BJ (cell line): ENCODE measurements around the gene MCC. TPM values are rescaled to one million over a fixed set of nuclear protein-coding genes. Genes with fewer than 3 reads are reported as not detected.
A peak's percentile ranks its signal among the peaks of the same experiment; 100 is the strongest.

ENCODE experiments used
- CTCF ChIA-PET: fragments of 350-600 bp; formaldehyde crosslinking; extraction: SDS; loops from one replicate; lab custom pipeline; 2021; ENCODE audit warnings: antibody characterized with exemption, inconsistent platforms; lab: Yijun Ruan, JAX
- POLR2A ChIA-PET: fragments of 300-600 bp; sonication (Branson Sonifier 250); formaldehyde crosslinking; extraction: SDS; loops from one replicate; lab custom pipeline; 2021; ENCODE audit warnings: antibody characterized with exemption; lab: Charles Lee
- DNase-seq: peaks from one replicate; pipeline ENCODE4 v3.0.0-alpha.2; 2011; ENCODE audit warnings: low read depth
- H3K27me3 ChIP-seq: 2 replicates; pipeline ENCODE4 v1.6.0; 2011; ENCODE audit warnings: low read length; ENCODE audit not compliant: control insufficient read depth, insufficient read depth
- H3K36me3 ChIP-seq: 2 replicates; pipeline ENCODE4 v1.5.1; 2011; ENCODE audit warnings: low read length; ENCODE audit not compliant: control insufficient read depth, insufficient read depth
- H3K4me3 ChIP-seq: 2 replicates; pipeline ENCODE4 v1.5.1; 2011; ENCODE audit warnings: low read depth, mild to moderate bottlenecking, control low read depth, low read length
- polyA plus RNA-seq: library from polyadenylated mRNA; depleted of rRNA; stranded (reverse); fragments of >200 nt; gene quantifications from 2 replicates; pipeline ENCODE4 v1.2.3, GENCODE V29; 2011
- TF ChIP-seq, protein P1 (sequence below): IDR thresholded peaks from 2 replicates; pipeline ENCODE4 v1.5.1; 2011; ENCODE audit warnings: low read depth, mild to moderate bottlenecking, control low read depth, inconsistent platforms, low read length, moderate library complexity; ENCODE audit not compliant: insufficient read depth

The MCC gene
- polyA plus RNA-seq, 1 experiment, result 2.3 TPM

DNA sequence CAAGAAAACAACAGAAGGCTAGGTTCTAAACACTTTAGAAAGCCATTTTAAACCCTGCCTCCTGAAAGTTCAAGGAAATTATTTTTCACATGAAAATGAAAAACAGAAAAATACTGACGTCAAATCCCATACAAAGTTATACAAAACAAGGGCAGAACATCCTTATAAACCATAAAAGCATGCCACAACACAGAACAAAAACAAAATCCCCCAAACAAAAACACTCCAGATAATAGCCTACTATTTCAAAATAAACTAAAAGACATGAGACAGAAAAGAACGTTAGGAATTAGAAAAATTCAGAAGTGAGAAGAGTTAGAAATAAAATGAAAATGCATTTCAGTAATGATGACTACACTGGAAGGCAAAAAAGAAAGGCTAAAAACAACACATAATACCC is 338.0 kb downstream of the MCC start:
- CTCF ChIA-PET, result no interaction called here

DNA sequence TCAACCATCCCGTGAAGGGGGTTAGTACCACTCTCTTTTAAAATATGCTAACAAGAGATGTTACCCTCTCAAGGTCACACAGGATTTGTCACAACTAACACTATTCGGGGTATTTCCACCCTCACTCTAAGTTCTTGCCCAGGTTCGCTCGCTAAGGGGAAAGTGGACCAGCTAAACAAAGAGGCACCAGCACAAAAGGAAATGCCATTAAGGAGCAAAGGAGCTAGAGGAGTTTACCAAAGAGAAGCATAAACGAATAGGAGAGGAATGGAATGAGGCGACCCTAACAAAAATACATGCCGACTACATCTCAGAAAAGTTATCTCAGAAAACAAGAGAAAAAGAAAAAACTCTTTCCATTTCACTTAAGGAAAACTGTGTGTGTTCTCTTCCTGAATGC is 340.7 kb downstream of the MCC start:
- Histone ChIP-seq H3K27me3 (no peaks in the 10 kb centered on the region; the same call in 1 of the 2 replicates), H3K4me3 (no peak overlapping the region), H3K36me3 (no peaks in the 10 kb centered on the region)
- CTCF ChIA-PET, result no interaction called here
- TF ChIP-seq, protein P1, sequence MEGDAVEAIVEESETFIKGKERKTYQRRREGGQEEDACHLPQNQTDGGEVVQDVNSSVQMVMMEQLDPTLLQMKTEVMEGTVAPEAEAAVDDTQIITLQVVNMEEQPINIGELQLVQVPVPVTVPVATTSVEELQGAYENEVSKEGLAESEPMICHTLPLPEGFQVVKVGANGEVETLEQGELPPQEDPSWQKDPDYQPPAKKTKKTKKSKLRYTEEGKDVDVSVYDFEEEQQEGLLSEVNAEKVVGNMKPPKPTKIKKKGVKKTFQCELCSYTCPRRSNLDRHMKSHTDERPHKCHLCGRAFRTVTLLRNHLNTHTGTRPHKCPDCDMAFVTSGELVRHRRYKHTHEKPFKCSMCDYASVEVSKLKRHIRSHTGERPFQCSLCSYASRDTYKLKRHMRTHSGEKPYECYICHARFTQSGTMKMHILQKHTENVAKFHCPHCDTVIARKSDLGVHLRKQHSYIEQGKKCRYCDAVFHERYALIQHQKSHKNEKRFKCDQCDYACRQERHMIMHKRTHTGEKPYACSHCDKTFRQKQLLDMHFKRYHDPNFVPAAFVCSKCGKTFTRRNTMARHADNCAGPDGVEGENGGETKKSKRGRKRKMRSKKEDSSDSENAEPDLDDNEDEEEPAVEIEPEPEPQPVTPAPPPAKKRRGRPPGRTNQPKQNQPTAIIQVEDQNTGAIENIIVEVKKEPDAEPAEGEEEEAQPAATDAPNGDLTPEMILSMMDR, result no peak
- POLR2A ChIA-PET, result interaction anchor here (0.6 kb wide), 1 partner anchor 57 kb away, joined by 4 read pairs; no protein-coding TSS in a partner anchor
- DNase-seq, result no peak

More for the DNA sequence above, 338.0 kb downstream of the MCC start:
- TF ChIP-seq, protein P1, result no peak
- DNase-seq, result no peak
- Histone ChIP-seq H3K36me3 (no peaks in the 10 kb centered on the region), H3K4me3 (no peak overlapping the region), H3K27me3 (no peaks in the 10 kb centered on the region; the same call in 1 of the 2 replicates)
- POLR2A ChIA-PET, result no interaction called here

GRCh38 chr5:113147101-113147508 is 341.1 kb downstream of the MCC start:
- Histone ChIP-seq H3K4me3 (no peak overlapping the region), H3K27me3 (no peaks in the 10 kb centered on the region; the same call in 1 of the 2 replicates), H3K36me3 (no peaks in the 10 kb centered on the region)
- POLR2A ChIA-PET, result interaction anchor here (0.6 kb wide), 1 partner anchor 57 kb away, joined by 4 read pairs; no protein-coding TSS in a partner anchor
- CTCF ChIA-PET, result interaction anchor here (1.4 kb wide), 1 partner anchor 151 kb away, joined by 3 read pairs; no protein-coding TSS in a partner anchor
- TF ChIP-seq, protein P1, result no peak
- peak; percentile 94 for DNase-seq

GRCh38 chr5:113145757-113146387 is 342.4 kb downstream of the MCC start:
- no peaks in the 10 kb centered on the region; the same call in 1 of the 2 replicates for H3K27me3 ChIP-seq
- ChIA-PET POLR2A (no interaction called here), CTCF (interaction anchor here (1.4 kb wide), 1 partner anchor 150 kb away, joined by 3 read pairs; no protein-coding TSS in a partner anchor)
- TF ChIP-seq, protein P1, result no peak
- H3K4me3 ChIP-seq, result no peak overlapping the region
- no peak for DNase-seq
- H3K36me3 ChIP-seq, result no peaks in the 10 kb centered on the region

GRCh38 chr5:113142186-113142585 is 346.1 kb downstream of the MCC start:
- POLR2A ChIA-PET, result interaction anchor here (0.5 kb wide), 1 partner anchor 104 kb away, joined by 3 read pairs; no protein-coding TSS in a partner anchor
- no peak for DNase-seq

More at GRCh38 chr5:113142186-113142585, 346.1 kb downstream of the MCC start:
- H3K27me3 ChIP-seq, result no peaks in the 10 kb centered on the region
- CTCF ChIA-PET, result interaction anchor here (1.0 to 1.5 kb wide), 2 partner anchors 19 to 146 kb away, joined by 3 read pairs; no protein-coding TSS in a partner anchor
- TF ChIP-seq, protein P1, result no peak
- H3K4me3 ChIP-seq, result no peak overlapping the region
- H3K36me3 ChIP-seq, result no peaks in the 10 kb centered on the region
